SK-N-SH (cell line): ENCODE measurements around the gene XIRP1.

Experiments
- EZH2phosphoT487 ChIP-seq: fragments of 200-600 bp; sonication (generic); IDR thresholded peaks from 2 replicates; pipeline ENCODE4 v1.6.1; 2017; ENCODE audit warnings: low read depth, mixed run types, mild to moderate bottlenecking, antibody characterized with exemption, moderate library complexity, borderline replicate concordance
- RAD21 ChIP-seq: IDR thresholded peaks from 2 replicates; pipeline ENCODE4 v1.6.1; 2012; ENCODE audit warnings: mild to moderate bottlenecking, low read length
- RXRA ChIP-seq: IDR thresholded peaks from 2 replicates; pipeline ENCODE4 v1.4.0; 2012; ENCODE audit warnings: low read depth, mild to moderate bottlenecking, borderline replicate concordance
- TF ChIP-seq, protein P1 (sequence below): fragments of 200-600 bp; sonication (generic); IDR thresholded peaks from 2 replicates; pipeline ENCODE4 v1.6.1; 2017; ENCODE audit warnings: antibody characterized with exemption, mild to moderate bottlenecking, moderate library complexity

DNA sequence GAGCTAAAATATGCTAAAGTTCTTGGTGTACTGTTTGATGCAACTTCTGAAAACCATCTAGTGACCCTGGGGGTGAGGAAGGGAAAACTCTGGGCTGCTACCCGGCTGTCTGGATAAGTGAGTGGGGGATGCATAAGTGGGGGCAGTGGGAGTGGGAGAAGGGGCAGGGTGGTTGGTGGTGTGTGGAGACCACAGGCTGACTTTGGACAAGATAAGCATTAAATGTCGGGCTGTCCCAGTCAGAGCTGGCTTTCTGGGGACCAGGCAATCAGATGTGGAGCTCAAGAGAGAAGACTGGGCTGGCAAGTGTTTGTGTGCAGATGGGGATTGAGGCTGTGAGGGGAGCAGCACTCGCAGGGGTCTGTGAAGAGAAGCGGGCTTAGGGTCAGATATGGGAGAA is 11.0 kb upstream of the XIRP1 start:
- TF ChIP-seq, protein P1, sequence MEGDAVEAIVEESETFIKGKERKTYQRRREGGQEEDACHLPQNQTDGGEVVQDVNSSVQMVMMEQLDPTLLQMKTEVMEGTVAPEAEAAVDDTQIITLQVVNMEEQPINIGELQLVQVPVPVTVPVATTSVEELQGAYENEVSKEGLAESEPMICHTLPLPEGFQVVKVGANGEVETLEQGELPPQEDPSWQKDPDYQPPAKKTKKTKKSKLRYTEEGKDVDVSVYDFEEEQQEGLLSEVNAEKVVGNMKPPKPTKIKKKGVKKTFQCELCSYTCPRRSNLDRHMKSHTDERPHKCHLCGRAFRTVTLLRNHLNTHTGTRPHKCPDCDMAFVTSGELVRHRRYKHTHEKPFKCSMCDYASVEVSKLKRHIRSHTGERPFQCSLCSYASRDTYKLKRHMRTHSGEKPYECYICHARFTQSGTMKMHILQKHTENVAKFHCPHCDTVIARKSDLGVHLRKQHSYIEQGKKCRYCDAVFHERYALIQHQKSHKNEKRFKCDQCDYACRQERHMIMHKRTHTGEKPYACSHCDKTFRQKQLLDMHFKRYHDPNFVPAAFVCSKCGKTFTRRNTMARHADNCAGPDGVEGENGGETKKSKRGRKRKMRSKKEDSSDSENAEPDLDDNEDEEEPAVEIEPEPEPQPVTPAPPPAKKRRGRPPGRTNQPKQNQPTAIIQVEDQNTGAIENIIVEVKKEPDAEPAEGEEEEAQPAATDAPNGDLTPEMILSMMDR: no peak
- TF ChIP-seq RAD21: no peak
- no peak for TF ChIP-seq RXRA
- TF ChIP-seq EZH2phosphoT487: no peak
